ENCODE data around the gene CBFA2T3. TPM values are rescaled to one million over a fixed set of nuclear protein-coding genes. Genes with fewer than 3 reads are reported as not detected.
"Not testable (repeated sequence)": the region's sequence is repeated elsewhere in the genome, so short reads cannot be mapped to it uniquely, and the experiment has no call there.

The CBFA2T3 gene
- total RNA-seq, 4 donors from 2014 or later = 0.78 to 5.0 (median 2.8) TPM

GRCh38 chr16:88920618-88921590 is 56.1 kb downstream of the CBFA2T3 start:
- Histone ChIP-seq H3K4me3 (no peak overlapping the region), H3K4me1 (peaks cover 0 to 60% (median 23%) of the 10 kb centered on the region in 4 donors), H3K27me3 (peaks cover 0 to 37% of the 10 kb centered on the region in 2 donors), H3K36me3 (no peaks in the 10 kb centered on the region), H3K27ac (peak overlapping the region in 1 of 4 donors; percentile 47), H3K9me3 (no peaks in the 10 kb centered on the region)
- peak; percentile 52 to 61 for DNase-seq (ENCODE audit: low spot score in 2 of 2)
- WGBS, 2 donors = 27 to 30% methylated on average over 24 to 27 of the region's 28 CpGs
- peak in 1 of 2 donors; percentile 47 for TF ChIP-seq EP300 (IDR thresholded peaks at IDR 0.05)
- no peak for TF ChIP-seq POLR2A (IDR thresholded peaks at IDR 0.05)
- no peak for TF ChIP-seq CTCF (IDR thresholded peaks at IDR 0.05)

GRCh38 chr16:88919936-88920335 is 57.1 kb downstream of the CBFA2T3 start:
- no peak overlapping the region for H3K27ac ChIP-seq
- no peaks in the 10 kb centered on the region for H3K36me3 ChIP-seq
- H3K9me3 ChIP-seq = no peaks in the 10 kb centered on the region
- DNase-seq (ENCODE audit: low spot score in 2 of 2) = no peak
- peaks cover 0 to 56% (median 21%) of the 10 kb centered on the region in 4 donors for H3K4me1 ChIP-seq
- 75 to 86% methylated on average over 4 to 12 of the region's 12 CpGs for WGBS, 2 donors
- H3K4me3 ChIP-seq = no peak overlapping the region
- peaks cover 0 to 37% of the 10 kb centered on the region in 2 donors for H3K27me3 ChIP-seq
- TF ChIP-seq EP300 (IDR thresholded peaks at IDR 0.05) = no peak
- no peak for TF ChIP-seq POLR2A (IDR thresholded peaks at IDR 0.05)
- no peak for TF ChIP-seq CTCF (IDR thresholded peaks at IDR 0.05)

- not testable (repeated sequence) for H3K36me3 ChIP-seq; DNase-seq (ENCODE audit: low spot score in 2 of 2); H3K9me3 ChIP-seq; H3K4me3 ChIP-seq; H3K27ac ChIP-seq
- H3K4me1 ChIP-seq = peaks cover 0 to 53% (median 17%) of the 10 kb centered on the region in 4 donors
- WGBS, 2 donors = 90% methylated on average over 8 of the region's 8 CpGs
- H3K27me3 ChIP-seq = peaks cover 0 to 28% of the 10 kb centered on the region in 2 donors
Observed at GRCh38 chr16:88918896-88919295, 58.1 kb downstream of the CBFA2T3 start.

GRCh38 chr16:88917915-88918627 is 58.9 kb downstream of the CBFA2T3 start:
- Histone ChIP-seq H3K27me3 (peaks cover 0 to 23% of the 10 kb centered on the region in 2 donors), H3K27ac (no peak overlapping the region), H3K4me3 (no peak overlapping the region), H3K4me1 (peaks cover 0 to 45% (median 17%) of the 10 kb centered on the region in 4 donors), H3K36me3 (no peaks in the 10 kb centered on the region), H3K9me3 (no peaks in the 10 kb centered on the region)
- DNase-seq (ENCODE audit: low spot score in 2 of 2) = no peak
- TF ChIP-seq EP300 (IDR thresholded peaks at IDR 0.05) = no peak
- no peak for TF ChIP-seq POLR2A (IDR thresholded peaks at IDR 0.05)
- TF ChIP-seq CTCF (IDR thresholded peaks at IDR 0.05) = no peak
- 81 to 84% methylated on average over 17 to 19 of the region's 19 CpGs for whole genome bisulfite sequencing, 2 donors

GRCh38 chr16:88917146-88917914 is 59.7 kb downstream of the CBFA2T3 start:
- 65 to 70% methylated on average over 30 of the region's 30 CpGs for WGBS, 2 donors

More at GRCh38 chr16:88917146-88917914, 59.7 kb downstream of the CBFA2T3 start:
- no peak for DNase-seq (ENCODE audit: low spot score in 2 of 2)
- no peak for TF ChIP-seq CTCF (IDR thresholded peaks at IDR 0.05)
- no peak for TF ChIP-seq EP300 (IDR thresholded peaks at IDR 0.05)
- TF ChIP-seq POLR2A (IDR thresholded peaks at IDR 0.05) = no peak
- Histone ChIP-seq H3K9me3 (no peaks in the 10 kb centered on the region), H3K27ac (no peak overlapping the region), H3K4me1 (peaks cover 0 to 38% (median 14%) of the 10 kb centered on the region in 4 donors), H3K27me3 (peaks cover 0 to 23% of the 10 kb centered on the region in 2 donors), H3K36me3 (no peaks in the 10 kb centered on the region), H3K4me3 (no peak overlapping the region)

Data from tibial nerve (tissue), 4 donors.